Neutrophil (primary cell): Measurements from ENCODE around the gene GRM3.

Experiments used
- H3K27ac ChIP-seq: fragments of 200-600 bp; sonication (generic); 2 replicates; pipeline ENCODE4 v1.5.1; 2016; ENCODE audit warnings: mild to moderate bottlenecking, moderate library complexity
- H3K27me3 ChIP-seq: fragments of 200-600 bp; sonication (generic); 2 replicates; pipeline ENCODE4 v1.6.0; 2016; ENCODE audit warnings: mild to moderate bottlenecking
- H3K36me3 ChIP-seq: fragments of 200-600 bp; sonication (generic); 2 replicates; pipeline ENCODE4 v1.5.1; 2017
- H3K4me1 ChIP-seq, 2 experiments: fragments of 200-600 bp in 1 of 2; sonication (generic) in 1 of 2; 1 replicate in 1 of 2; 2 replicates in 1 of 2; pipeline versions ENCODE4 v1.5.1 to v1.6.1; 2013 to 2016; ENCODE audit warnings: low read depth in 1 of 2, low read length in 1 of 2, mild to moderate bottlenecking in 1 of 2, moderate library complexity in 1 of 2; ENCODE audit not compliant: control insufficient read depth in 1 of 2, insufficient read depth in 1 of 2
- H3K4me3 ChIP-seq, 2 experiments: fragments of 200-600 bp in 1 of 2; sonication (generic) in 1 of 2; 1 replicate in 1 of 2; 2 replicates in 1 of 2; pipeline ENCODE4 v1.5.1; 2013 to 2016; ENCODE audit warnings: low read depth in 1 of 2, low read length in 1 of 2, mild to moderate bottlenecking in 1 of 2, moderate library complexity in 1 of 2
- H3K9me3 ChIP-seq: fragments of 200-600 bp; sonication (generic); 2 replicates; pipeline ENCODE4 v1.5.1; 2016
- TF ChIP-seq, protein P1 (sequence below): fragments of 200-600 bp; sonication (generic); IDR thresholded peaks from 2 replicates; pipeline ENCODE4 v1.5.1; 2016; ENCODE audit warnings: antibody characterized with exemption

Gene GRM3

DNA sequence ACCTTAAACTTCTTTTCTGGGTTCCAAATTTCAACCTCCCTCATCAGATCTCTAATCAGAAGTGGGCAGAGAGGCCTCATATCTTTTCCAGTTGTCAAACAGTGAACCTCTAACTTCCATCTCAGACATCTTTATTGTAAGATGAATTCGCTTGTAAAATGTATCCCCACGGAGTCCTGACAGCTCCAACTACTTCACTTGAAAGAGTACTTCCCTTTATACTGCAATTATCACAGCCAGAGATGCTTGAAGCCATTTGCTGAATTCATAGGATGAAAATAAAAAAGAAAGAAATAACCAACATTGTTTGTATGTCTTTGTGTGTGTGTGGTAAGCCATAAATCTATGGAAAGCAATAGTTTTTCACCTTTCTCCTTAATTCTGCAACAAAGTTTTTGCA lies 175.2 kb downstream of the GRM3 start:
- Histone ChIP-seq H3K36me3 (no peaks in the 10 kb centered on the region), H3K27me3 (peaks cover 14% of the 10 kb centered on the region), H3K9me3 (no peaks in the 10 kb centered on the region), H3K4me3 (no peak overlapping the region), H3K4me1 (no peaks in the 10 kb centered on the region), H3K27ac (no peak overlapping the region)
- TF ChIP-seq, protein P1, sequence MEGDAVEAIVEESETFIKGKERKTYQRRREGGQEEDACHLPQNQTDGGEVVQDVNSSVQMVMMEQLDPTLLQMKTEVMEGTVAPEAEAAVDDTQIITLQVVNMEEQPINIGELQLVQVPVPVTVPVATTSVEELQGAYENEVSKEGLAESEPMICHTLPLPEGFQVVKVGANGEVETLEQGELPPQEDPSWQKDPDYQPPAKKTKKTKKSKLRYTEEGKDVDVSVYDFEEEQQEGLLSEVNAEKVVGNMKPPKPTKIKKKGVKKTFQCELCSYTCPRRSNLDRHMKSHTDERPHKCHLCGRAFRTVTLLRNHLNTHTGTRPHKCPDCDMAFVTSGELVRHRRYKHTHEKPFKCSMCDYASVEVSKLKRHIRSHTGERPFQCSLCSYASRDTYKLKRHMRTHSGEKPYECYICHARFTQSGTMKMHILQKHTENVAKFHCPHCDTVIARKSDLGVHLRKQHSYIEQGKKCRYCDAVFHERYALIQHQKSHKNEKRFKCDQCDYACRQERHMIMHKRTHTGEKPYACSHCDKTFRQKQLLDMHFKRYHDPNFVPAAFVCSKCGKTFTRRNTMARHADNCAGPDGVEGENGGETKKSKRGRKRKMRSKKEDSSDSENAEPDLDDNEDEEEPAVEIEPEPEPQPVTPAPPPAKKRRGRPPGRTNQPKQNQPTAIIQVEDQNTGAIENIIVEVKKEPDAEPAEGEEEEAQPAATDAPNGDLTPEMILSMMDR: no peak

DNA sequence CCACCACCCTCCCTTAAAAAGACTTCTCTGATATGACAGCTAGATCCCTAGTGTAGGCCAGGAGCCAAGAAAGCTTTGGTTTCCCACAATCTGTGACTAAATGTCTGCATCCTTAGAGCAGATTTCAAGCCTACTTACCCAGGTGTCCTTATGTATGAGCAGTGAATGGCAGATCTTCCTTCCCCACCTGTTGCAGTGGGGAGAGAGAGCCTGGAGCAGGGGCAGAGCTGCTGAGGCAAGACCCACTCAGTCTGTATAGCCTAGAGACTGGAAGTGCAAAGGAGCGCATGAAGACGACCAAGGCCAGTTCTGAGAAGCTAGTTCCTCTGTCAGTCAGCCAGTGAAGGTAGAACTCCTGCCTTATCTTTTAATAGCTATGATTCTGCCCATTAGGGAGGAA lies 180.1 kb downstream of the GRM3 start:
- TF ChIP-seq, protein P1: no peak

DNA sequence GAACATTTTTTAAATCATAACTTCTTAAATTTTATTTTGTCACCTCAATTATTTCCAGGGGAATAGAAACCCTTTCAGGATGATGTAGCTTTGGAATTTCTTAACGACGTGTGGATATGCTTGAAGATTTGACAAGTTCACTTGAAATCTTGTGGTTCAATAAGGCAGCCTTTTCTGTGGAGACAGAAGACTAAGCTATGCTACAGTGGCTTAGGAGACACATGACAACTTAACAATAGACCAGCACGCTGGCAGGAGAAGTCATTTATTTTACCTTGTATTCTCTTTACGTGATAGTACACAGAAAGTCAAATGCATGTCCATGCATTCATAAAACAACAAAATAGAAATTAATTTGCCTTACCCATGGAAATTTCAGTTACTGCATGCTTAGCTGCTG lies 181.6 kb downstream of the GRM3 start:
- Histone ChIP-seq H3K27me3 (no peaks in the 10 kb centered on the region), H3K27ac (no peak overlapping the region), H3K4me1 (no peaks in the 10 kb centered on the region), H3K36me3 (no peaks in the 10 kb centered on the region), H3K9me3 (no peaks in the 10 kb centered on the region), H3K4me3 (no peak overlapping the region)
- TF ChIP-seq, protein P1: no peak

More for the DNA sequence above, 180.1 kb downstream of the GRM3 start:
- Histone ChIP-seq H3K9me3 (no peaks in the 10 kb centered on the region), H3K36me3 (no peaks in the 10 kb centered on the region), H3K4me3 (no peak overlapping the region), H3K4me1 (no peaks in the 10 kb centered on the region), H3K27me3 (no peaks in the 10 kb centered on the region), H3K27ac (no peak overlapping the region)

DNA sequence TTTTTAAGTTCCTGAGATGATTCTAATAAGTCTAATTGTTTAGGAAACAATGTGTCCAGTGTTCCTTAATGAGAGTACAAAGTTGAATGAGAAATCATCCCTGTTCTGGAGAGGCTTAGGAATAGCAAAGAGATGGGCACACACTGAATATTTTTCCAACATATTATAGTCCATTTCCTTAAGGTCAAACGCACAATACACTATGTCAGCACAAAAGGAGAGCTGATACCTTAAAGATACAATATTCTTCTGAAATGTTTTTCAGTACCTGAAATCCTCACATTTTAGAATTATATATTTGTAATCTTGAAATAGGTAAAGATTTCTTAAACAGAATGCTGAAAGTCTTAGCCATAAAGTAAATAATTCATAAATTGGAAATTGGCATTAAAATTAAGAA lies 183.2 kb downstream of the GRM3 start:
- TF ChIP-seq, protein P1: no peak
- Histone ChIP-seq H3K4me3 (no peak overlapping the region), H3K27ac (no peak overlapping the region)

DNA sequence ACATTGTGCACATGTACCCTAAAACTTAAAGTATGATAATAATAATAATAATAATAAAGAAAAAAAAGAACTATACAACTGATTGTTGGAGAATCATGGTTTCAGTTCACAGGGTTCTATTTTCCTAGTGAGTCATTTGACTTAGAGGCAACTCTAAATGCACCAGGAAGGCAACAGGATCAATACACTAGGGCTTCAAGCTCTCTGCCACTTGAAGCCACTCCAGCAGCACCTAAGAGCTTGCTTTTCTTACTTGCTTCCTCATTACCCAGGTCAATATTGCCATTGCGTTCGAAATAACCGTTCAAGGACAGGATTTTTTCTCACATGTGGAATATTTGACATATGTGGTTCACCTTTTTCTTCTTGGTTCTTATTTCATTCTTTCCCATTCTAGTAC lies 189.7 kb downstream of the GRM3 start:
- no peaks in the 10 kb centered on the region for H3K36me3 ChIP-seq
- TF ChIP-seq, protein P1: no peak
- no peak overlapping the region for H3K27ac ChIP-seq
- H3K4me3 ChIP-seq: no peak overlapping the region
- no peaks in the 10 kb centered on the region for H3K9me3 ChIP-seq
- no peaks in the 10 kb centered on the region for H3K27me3 ChIP-seq
- no peaks in the 10 kb centered on the region for H3K4me1 ChIP-seq

More for the DNA sequence above, 183.2 kb downstream of the GRM3 start:
- no peaks in the 10 kb centered on the region for H3K36me3 ChIP-seq
- no peaks in the 10 kb centered on the region for H3K9me3 ChIP-seq
- no peaks in the 10 kb centered on the region for H3K27me3 ChIP-seq
- H3K4me1 ChIP-seq: no peaks in the 10 kb centered on the region

DNA sequence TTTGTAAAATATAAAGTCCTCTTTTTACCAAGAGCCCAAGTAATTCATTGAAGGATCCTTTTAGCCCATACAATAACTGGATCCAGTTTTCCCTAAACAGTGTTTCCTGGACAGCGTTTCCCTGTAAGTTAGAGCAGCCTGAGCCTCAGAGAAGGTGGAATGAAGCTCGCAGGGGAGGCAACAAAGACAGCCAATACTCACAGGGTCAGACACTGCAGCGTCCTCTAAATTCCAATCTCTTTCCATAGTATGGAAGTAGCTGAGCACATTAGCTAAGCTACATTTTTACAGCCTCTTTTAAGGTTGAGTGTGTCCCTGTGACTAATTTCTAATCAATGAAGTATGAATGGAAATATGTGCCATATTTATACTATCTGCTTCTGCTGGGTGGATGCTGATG lies 193.5 kb downstream of the GRM3 start:
- TF ChIP-seq, protein P1: no peak
- Histone ChIP-seq H3K4me3 (no peak overlapping the region), H3K9me3 (no peaks in the 10 kb centered on the region)

More for the DNA sequence above, 193.5 kb downstream of the GRM3 start:
- Histone ChIP-seq H3K36me3 (no peaks in the 10 kb centered on the region), H3K4me1 (no peaks in the 10 kb centered on the region), H3K27ac (no peak overlapping the region), H3K27me3 (no peaks in the 10 kb centered on the region)
